ENCODE data around the gene AQP12A.

GRCh38 chr2:240725266-240725665, 33.6 kb downstream of the AQP12A start:
- TF ChIP-seq CTCF (IDR thresholded peaks at IDR 0.05) (no peak), POLR2A (IDR thresholded peaks at IDR 0.05) (no peak)

All from heart left ventricle (tissue), 13 donors.